KG1 (cell line): ENCODE measurements around the gene CAMKMT.

Source experiments
- DNase-seq: peaks from one replicate; lab custom pipeline; 2025; lab: John Stamatoyannopoulos, UW

Gene CAMKMT

DNA sequence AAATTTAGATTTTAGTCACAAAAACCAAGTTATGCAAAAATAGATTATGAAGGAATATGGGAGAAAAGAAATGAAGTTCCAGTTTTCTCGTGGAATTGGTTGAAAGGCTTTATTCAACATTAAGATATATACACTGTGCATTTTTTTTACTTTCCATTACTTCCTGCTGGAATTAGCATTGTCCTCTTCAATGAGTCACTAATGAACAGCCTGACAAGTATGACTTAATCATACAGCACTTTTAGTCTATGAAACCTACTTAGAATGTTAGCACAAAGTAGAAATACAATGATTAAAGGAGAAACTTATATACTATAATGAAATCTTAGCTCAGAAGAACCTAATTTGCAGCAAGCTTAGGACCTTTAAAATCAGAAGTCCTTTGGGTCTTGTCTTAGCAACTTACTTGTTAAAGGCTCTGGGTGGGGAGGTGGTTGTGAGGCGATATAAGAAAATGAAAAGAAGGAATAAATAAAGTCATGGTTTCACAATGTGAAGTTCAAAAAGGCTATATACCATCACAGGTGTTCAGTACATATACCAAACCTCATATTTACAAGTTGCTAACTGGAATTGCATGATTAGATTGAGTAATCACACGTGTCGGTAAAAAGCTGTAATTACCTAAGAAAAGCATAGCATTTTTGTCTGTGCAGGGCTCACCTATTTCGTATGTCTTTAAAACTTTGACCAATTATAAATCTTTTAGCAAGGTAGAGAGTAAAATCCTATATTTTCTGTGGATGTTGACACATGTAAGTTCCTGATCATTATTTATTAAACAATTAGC, 236.8 kb downstream of the CAMKMT start:
- no peak for DNase-seq

GRCh38 chr2:44599130-44599529, 237.4 kb downstream of the CAMKMT start:
- no peak for DNase-seq

- no peak for DNase-seq
Observed at GRCh38 chr2:44602446-44602845, 240.7 kb downstream of the CAMKMT start.

DNA sequence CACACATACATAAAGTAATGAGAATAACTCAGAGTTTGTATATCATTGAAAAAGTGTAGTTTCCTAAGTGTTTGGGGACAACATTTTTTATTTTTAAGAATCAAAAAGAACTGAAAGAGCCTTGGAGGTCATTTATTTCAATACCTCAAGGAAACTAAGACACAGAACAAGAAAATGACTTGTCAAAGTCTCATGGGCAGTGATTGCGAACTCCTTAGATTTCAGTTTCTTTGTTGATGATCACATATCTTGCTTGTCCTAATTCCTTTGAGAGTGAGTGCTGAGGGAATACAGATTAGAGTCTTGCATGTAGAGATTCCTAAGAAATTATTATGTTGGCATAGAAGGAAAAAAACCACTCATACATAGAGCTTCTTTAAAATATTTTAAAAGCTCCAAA, 243.8 kb downstream of the CAMKMT start:
- no peak for DNase-seq

- no peak for DNase-seq
Observed at GRCh38 chr2:44612276-44612675, 250.5 kb downstream of the CAMKMT start.

GRCh38 chr2:44614940-44615339, 253.2 kb downstream of the CAMKMT start:
- no peak for DNase-seq

DNA sequence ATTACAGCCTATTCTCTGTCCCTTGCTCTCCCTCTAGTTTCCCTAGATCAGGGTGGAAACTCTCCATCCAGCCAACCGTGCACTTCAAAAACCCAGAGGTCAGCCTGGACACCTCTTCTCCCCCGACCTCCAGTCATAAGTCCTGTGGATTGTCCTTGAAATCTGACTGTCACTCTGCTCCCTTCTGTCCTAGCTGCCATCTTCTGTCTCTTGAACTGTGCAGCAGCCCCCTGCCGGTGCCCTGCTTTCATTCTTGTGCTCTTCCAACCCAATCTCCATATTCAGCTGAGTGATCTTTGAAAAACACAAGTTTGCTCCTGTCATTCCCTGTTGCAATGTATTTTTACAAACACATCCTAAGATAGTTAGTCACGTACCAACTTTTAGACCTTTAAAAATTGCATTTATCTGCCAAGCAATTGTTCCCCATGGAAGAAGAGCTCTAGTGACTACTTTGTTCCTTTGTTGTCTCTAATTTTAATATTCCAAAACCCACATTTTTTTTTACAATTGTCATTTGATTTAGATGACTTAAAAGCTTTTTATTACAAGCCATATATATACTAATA, 254.3 kb downstream of the CAMKMT start:
- no peak for DNase-seq

DNA sequence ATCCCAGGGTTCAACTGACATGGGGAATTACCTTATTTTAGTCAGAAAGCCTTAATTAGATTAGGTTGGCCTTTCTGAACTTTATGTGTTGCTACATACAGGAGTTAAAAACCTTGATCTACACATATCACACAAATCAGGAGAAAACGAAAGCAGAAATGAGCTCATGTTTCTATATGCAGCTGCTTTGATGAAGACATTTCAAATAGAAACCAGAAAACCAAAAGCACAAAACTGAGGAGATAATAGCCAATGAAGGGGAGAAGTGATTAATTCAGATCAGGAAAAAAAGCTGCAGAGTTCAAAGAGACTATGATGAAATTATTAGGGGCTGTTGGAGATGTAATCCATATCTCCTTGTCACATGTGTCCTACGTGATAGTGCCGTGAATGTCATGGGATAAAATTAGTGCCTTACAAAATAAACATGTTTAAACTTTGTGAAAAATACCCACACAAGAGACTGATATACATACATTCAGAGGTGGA, 255.0 kb downstream of the CAMKMT start:
- no peak for DNase-seq

DNA sequence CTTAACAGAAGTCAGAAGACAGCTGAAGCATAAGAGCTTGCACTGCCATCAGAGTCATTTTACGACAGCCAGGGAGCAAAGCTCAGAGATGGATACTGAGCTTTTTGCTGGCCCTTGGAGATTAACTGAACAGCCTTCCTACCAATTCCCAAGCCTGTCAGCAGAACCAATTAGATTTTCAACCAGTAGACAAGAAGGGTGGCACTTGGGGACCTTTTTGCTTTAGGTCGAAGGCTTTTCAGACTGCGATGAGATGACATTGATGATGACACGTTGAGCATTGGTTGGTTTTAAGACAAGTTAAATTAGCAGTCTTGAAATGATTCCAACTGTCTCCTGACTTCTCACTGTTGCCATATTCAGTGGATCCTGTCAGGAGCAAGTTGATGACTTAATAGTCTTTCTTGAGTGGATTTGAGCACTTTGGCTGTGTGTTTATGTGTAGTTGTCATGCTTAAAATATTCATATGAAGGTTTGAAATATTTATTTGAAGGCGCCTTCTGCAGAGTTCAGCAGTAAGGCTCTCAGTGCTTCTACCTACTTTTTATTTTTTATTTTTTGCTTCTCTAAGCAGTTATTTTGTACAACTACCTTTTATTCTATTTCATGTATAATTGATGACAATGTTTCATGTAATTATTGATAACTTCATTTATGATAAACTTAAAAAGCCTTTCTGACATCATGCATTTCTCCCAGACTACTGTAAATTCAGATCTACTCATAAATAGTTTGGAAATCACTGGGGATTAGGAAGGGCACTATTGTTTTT, 256.7 kb downstream of the CAMKMT start:
- DNase-seq = no peak

DNA sequence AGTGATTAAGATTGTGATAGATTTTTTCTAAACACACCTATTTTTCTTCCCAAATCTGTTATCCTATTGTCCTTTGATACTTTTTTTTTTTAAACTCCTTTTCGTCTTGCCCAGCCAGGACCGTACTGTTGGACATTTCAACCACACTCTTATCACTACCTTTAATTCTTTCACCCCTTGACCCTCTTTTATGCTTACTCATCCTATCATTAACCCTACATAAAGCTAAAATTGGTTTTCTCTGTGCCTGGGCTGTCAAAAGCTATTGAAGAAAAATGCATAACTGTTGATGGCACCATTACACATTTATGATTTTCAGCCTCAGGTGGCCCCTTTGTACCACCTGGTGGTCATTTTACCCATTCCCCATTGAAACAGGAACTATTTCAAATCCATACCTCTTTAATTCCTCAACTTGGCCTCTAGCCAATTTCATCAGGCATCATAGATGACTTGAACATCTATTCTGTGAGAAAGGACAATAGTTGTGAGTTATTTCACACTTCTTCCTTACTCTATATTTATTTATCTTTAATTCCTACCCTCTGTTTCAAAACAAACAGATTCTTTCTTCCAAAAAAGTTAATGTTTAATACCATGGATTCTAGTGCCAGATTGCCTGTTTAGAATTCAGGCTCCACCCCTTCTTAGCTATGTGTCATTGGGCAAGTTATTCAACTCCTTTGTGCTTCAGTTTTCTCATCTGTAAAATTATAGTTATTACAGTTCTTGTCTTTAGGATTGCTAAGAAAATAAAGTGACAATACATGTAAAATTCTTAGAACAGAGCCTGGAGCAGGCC, 258.6 kb downstream of the CAMKMT start:
- DNase-seq = no peak

- no peak for DNase-seq
Observed at GRCh38 chr2:44623622-44624351, 262.0 kb downstream of the CAMKMT start.

GRCh38 chr2:44628297-44628696, 266.6 kb downstream of the CAMKMT start:
- DNase-seq = no peak

DNA sequence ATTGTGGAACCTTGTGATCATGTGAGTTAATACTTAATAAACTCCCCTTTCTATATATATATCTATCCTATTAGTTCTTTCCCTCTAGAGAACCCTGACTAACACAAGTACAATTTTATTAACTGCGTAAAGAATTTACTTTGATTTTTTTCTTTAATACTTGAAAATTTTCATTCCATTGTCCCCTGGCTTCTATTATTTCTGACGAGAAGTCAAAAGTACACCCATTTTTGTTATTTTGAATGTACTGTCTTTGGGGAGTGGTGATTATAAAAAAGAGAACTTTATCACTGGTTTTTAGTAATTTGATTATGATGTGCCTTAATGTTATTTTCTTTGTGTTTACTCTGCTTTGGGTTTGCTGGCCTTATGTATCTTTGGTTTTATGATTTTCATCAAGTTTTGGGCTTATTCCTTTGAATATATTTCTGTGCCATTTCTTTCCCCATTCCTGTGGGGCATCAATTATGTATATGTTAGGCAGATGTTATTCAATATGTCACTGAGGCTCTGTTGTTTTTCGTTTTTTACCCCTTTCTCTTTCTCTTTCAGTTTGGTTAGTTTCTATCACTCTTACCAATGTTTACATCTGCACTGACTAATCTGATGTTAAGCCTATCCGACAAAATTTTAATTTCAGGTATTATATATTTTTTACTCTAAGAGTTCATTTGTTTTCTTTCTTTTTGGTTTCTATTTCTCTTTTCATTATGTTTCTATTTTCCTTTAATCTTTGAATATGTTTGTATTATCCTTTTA, 271.4 kb downstream of the CAMKMT start:
- DNase-seq = no peak

DNA sequence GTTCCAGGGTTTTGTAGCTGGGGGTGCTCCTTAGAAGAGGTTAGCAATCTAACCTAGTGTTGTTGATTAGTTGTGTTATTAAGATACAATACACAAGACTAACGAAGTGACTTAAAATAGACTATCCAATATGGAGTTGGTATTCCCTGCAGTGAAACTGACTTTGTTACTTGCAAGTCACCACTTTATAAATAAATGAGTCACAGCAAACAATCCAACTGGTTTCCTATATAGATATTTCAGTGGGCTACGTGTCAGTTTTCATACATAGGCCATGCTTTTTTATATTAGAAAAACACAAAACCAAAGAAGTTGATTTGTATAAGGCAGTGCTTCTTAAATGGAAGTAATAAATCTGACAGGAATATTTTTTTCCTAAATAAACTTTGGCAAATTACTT, 274.0 kb downstream of the CAMKMT start:
- no peak for DNase-seq

DNA sequence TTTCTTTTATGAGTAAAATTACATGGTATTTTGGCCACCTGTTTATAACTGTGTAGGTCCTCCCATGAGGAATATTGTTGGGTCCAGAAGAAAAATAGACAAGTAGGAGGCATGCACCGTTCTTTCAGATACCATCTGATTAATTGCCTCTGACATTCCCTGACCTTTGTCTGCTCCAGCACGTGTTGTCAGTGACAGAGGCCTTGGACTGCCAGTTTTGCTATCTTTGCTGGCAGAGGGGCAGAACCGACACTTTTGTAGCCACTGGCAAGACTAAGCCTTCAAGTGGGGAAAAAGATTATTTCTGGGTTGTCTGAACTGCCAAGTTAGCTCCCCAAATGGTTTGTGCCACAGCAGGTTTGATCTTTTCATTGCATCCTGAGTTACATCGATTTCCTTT, 276.9 kb downstream of the CAMKMT start:
- no peak for DNase-seq

GRCh38 chr2:44639399-44639798, 277.7 kb downstream of the CAMKMT start:
- no peak for DNase-seq

DNA sequence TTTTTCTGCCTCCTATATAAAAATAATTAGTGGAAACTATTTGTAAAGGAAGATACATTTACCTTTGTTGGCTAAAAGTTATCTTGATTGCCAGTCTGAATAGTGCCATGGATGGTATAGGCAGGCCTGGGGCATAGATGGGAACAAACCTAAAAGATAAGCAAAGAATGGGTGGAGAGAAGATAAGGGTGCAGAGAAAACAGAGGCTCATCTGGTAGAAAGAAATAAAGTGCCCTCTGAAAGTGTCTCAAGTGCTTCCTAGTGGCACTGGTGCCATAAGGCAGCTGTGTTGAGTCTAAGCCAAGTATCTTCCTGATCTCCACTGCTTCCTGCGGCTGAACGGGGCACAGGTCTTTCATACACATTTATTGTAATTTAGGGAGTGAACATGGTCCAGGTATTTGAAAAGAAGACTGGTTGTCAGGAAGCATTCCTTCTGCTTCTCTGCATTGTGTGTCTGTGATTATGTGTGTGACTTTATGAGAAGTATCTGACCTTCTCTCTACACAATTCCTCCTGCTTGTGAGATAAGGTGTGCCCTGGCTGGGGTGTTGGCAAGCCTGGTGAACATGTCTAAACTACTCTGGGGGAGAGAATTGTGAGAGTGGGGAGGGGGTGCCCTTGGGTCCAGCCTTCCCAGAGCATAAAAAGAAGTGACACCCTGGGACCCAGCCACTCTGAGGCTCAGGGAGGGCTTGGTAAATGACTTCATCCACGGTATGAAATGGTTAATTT, 280.5 kb downstream of the CAMKMT start:
- no peak for DNase-seq

DNA sequence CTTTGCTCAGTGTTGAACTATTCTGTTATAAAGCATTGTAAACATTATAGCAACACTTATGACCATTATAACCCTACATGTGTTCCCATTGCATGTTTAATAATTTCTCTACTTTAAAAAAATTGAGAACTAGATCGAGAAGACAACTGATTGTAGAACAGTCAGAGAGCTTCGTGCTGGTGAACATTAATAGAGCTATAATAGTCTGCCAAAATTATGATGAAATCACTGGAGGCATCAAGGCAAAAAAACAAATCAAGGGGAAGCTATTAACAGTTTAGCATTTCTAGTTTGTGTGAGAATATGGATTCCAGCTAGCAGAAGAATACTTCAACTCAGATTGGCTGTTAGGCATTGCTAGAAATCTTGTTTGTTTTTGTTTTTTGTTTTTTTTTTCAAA, 284.2 kb downstream of the CAMKMT start:
- no peak for DNase-seq

DNA sequence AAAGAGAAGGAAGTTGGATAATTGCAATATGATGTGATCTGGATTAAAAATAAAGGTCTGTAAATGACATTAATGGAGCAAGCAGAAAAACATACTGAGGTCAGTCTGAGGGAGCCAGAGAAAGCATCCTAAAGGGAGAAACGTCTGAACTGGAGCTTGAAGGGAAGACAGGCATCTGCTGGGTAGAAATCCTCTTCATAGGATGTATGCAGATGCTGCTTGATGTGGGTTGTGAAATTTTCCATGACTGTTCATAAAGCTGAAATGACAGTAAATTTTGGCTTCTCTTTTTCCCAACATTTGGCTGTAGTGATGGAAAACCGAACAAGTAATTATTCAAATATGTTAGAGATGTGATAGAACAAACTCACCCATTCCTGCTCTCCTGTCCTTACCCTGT, 287.6 kb downstream of the CAMKMT start:
- DNase-seq = no peak

- DNase-seq = no peak
Observed at GRCh38 chr2:44650796-44651195, 289.0 kb downstream of the CAMKMT start.
